ENCODE data around the gene DAGLA. TPM values are rescaled to one million over a fixed set of nuclear protein-coding genes. Genes with fewer than 3 reads are reported as not detected.

The DAGLA gene
- total RNA-seq, 1 donor from 2014 or later, result 6.0 TPM

- Histone ChIP-seq H3K27ac (no peak overlapping the region), H3K4me3 (no peak overlapping the region), H3K9me3 (no peaks in the 10 kb centered on the region), H3K4me1 (no peaks in the 10 kb centered on the region), H3K36me3 (peaks cover 50% of the 10 kb centered on the region), H3K27me3 (no peaks in the 10 kb centered on the region)
- no peak for TF ChIP-seq CTCF (IDR thresholded peaks at IDR 0.05)
- ATAC-seq (no peak), DNase-seq (no peak)
- intact Hi-C loops (cut with DNase I), result loop anchor here (10.0 kb wide), 1 partner anchor 300 kb away; no protein-coding TSS in a partner anchor
These were observed 104.3 kb downstream of the DAGLA start for GRCh38 chr11:61784506-61784805.

- Histone ChIP-seq H3K9me3 (no peaks in the 10 kb centered on the region), H3K27ac (no peak overlapping the region), H3K27me3 (no peaks in the 10 kb centered on the region), H3K36me3 (peaks cover 63% of the 10 kb centered on the region), H3K4me3 (no peak overlapping the region), H3K4me1 (no peaks in the 10 kb centered on the region)
- DNase-seq, result peak; percentile 60
- intact Hi-C loops (cut with DNase I), result loop anchor here (10.0 kb wide), 1 partner anchor 299 kb away; no protein-coding TSS in a partner anchor
- TF ChIP-seq CTCF (IDR thresholded peaks at IDR 0.05), result no peak
- ATAC-seq, result no peak
These were observed 105.7 kb downstream of the DAGLA start for GRCh38 chr11:61785837-61786402.

GRCh38 chr11:61787928-61788491 lies 107.8 kb downstream of the DAGLA start:
- Histone ChIP-seq H3K36me3 (peaks cover 63% of the 10 kb centered on the region), H3K27ac (no peak overlapping the region), H3K27me3 (no peaks in the 10 kb centered on the region), H3K9me3 (no peaks in the 10 kb centered on the region), H3K4me1 (peaks cover 8% of the 10 kb centered on the region), H3K4me3 (no peak overlapping the region)
- intact Hi-C loops (cut with DNase I), result loop anchor here (10.0 kb wide), 1 partner anchor 297 kb away; no protein-coding TSS in a partner anchor
- peak; percentile 11 for ATAC-seq
- DNase-seq, result no peak
- peak; percentile 25 for TF ChIP-seq CTCF (IDR thresholded peaks at IDR 0.05)

- H3K27me3 ChIP-seq, result no peaks in the 10 kb centered on the region
- H3K9me3 ChIP-seq, result no peaks in the 10 kb centered on the region
- TF ChIP-seq CTCF (IDR thresholded peaks at IDR 0.05), result peak; percentile 8
- ATAC-seq (peak; percentile 60), DNase-seq (no peak)
- H3K36me3 ChIP-seq, result peaks cover 39% of the 10 kb centered on the region
- peak overlapping the region; percentile 99 for H3K27ac ChIP-seq
- peak overlapping the region; percentile 85 for H3K4me3 ChIP-seq
- intact Hi-C loops (cut with DNase I), result loop anchor here (10.0 kb wide), 1 partner anchor 323 kb away; no protein-coding TSS in a partner anchor
- peaks cover 18% of the 10 kb centered on the region for H3K4me1 ChIP-seq
These were observed 111.6 kb downstream of the DAGLA start for GRCh38 chr11:61791737-61792309.

GRCh38 chr11:61792310-61793082 lies 112.3 kb downstream of the DAGLA start, which contains the start of the genes FEN1 and TMEM258:
Gene FEN1 (plus strand): TSS chr11:61792911. CDS start chr11:61795362, 2,451 bp downstream.
Gene TMEM258 (minus strand): TSS chr11:61792599. CDS start chr11:61792558, 41 bp downstream.
- intact Hi-C loops (cut with DNase I), result loop anchor here (10.0 kb wide), 1 partner anchor 322 kb away; no protein-coding TSS in a partner anchor
- ATAC-seq, result peak; percentile 91
- Histone ChIP-seq H3K27ac (peak within 1 kb of the TSS; percentile 99), H3K36me3 (peaks cover 33% of the 10 kb centered on the region), H3K9me3 (no peaks in the 10 kb centered on the region), H3K27me3 (no peaks in the 10 kb centered on the region), H3K4me1 (peaks cover 18% of the 10 kb centered on the region), H3K4me3 (peak within 1 kb of the TSS; percentile 85)
- no peak for TF ChIP-seq CTCF (IDR thresholded peaks at IDR 0.05)
- DNase-seq, result peak; percentile 96

All from upper lobe of right lung (tissue), 1 donor.